ENCODE measurements around the gene MAD2L1BP. TPM values are rescaled to one million over a fixed set of nuclear protein-coding genes. Genes with fewer than 3 reads are reported as not detected.

Gene MAD2L1BP
- polyA plus RNA-seq, 2 donors: 10.1 to 23.6 TPM

DNA sequence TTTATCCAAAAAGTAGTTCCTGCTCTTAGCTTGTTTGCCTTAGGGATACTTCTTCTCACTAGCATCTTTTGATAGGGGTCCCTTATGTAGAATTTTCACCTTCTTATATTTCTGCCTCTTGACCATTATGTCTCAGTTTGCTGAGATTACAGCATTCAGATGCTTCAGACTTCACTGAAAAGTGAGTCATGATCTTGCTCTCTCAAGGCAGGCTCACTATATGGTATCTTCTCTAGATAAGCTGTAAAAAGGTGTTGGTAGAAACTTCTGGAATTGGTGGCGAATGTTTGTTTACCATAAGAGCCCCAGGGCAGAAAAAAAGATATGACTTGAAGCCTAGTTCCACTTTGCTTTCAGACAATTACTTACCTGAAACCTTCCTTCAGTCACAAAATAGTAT is 26.2 kb upstream of the MAD2L1BP start:
- no peaks in the 10 kb centered on the region for H3K27me3 ChIP-seq (ENCODE audit: control insufficient read depth in 1 of 2, insufficient read depth in 2 of 2, low read length in 2 of 2)
- H3K36me3 ChIP-seq (ENCODE audit: control insufficient read depth in 2 of 2, insufficient read depth in 2 of 2, low read length in 1 of 2): peaks cover 0 to 8% of the 10 kb centered on the region in 2 donors
- no peak overlapping the region for H3K27ac ChIP-seq (ENCODE audit: low read depth in 2 of 2, low read length in 1 of 2)
- H3K9me3 ChIP-seq (ENCODE audit: control insufficient read depth in 2 of 2, insufficient read depth in 1 of 2, low read depth in 1 of 2, low read length in 1 of 2): no peaks in the 10 kb centered on the region
- no peak overlapping the region for H3K4me3 ChIP-seq (ENCODE audit: low read depth in 1 of 2, low read length in 2 of 2)
- 88 to 93% methylated on average over 1 of the region's 1 CpG for WGBS, 2 donors
- no peaks in the 10 kb centered on the region for H3K4me1 ChIP-seq (ENCODE audit: control insufficient read depth in 2 of 2, insufficient read depth in 2 of 2, low read length in 1 of 2)

DNA sequence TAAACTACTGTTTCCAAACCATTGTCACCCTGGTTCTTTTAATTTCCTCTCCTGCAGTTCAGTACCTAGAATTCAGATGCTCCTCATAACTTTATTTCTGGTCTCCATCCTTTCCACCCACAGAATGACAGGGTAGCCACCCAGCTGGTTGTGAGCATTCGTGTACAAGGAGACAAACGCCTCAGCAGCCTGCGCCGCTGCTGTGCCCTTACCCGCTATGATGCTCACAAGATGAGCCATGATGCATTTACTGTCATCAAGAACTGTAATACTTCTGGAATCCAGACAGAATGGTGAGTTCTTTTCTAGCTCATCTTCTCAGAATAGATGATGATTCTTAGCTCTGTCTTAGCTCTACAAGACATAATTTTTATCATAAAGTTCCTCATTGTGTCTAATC is 25.2 kb upstream of the MAD2L1BP start:
- 94 to 96% methylated on average over 5 of the region's 5 CpGs for WGBS, 2 donors
- no peaks in the 10 kb centered on the region for H3K4me1 ChIP-seq (ENCODE audit: control insufficient read depth in 2 of 2, insufficient read depth in 2 of 2, low read length in 1 of 2)
- no peaks in the 10 kb centered on the region for H3K9me3 ChIP-seq (ENCODE audit: control insufficient read depth in 2 of 2, insufficient read depth in 1 of 2, low read depth in 1 of 2, low read length in 1 of 2)
- H3K27ac ChIP-seq (ENCODE audit: low read depth in 2 of 2, low read length in 1 of 2): no peak overlapping the region
- H3K27me3 ChIP-seq (ENCODE audit: control insufficient read depth in 1 of 2, insufficient read depth in 2 of 2, low read length in 2 of 2): no peaks in the 10 kb centered on the region
- no peak overlapping the region for H3K4me3 ChIP-seq (ENCODE audit: low read depth in 1 of 2, low read length in 2 of 2)
- peaks cover 0 to 8% of the 10 kb centered on the region in 2 donors for H3K36me3 ChIP-seq (ENCODE audit: control insufficient read depth in 2 of 2, insufficient read depth in 2 of 2, low read length in 1 of 2)

DNA sequence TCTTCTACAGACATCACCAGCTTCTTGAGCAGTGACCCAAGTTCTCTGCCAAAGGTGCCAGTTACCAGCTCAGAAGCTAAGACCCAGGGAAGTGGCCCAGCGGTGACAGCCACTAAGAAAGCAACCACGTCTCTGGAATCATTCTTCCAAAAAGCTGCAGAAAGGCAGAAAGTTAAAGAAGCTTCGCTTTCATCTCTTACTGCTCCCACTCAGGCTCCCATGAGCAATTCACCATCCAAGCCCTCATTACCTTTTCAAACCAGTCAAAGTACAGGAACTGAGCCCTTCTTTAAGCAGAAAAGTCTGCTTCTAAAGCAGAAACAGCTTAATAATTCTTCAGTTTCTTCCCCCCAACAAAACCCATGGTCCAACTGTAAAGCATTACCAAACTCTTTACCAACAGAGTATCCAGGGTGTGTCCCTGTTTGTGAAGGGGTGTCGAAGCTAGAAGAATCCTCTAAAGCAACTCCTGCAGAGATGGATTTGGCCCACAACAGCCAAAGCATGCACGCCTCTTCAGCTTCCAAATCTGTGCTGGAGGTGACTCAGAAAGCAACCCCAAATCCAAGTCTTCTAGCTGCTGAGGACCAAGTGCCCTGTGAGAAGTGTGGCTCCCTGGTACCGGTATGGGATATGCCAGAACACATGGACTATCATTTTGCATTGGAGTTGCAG is 21.8 kb upstream of the MAD2L1BP start:
- Histone ChIP-seq H3K9me3 (ENCODE audit: control insufficient read depth in 2 of 2, insufficient read depth in 1 of 2, low read depth in 1 of 2, low read length in 1 of 2) (no peaks in the 10 kb centered on the region), H3K4me1 (ENCODE audit: control insufficient read depth in 2 of 2, insufficient read depth in 2 of 2, low read length in 1 of 2) (no peaks in the 10 kb centered on the region), H3K27me3 (ENCODE audit: control insufficient read depth in 1 of 2, insufficient read depth in 2 of 2, low read length in 2 of 2) (no peaks in the 10 kb centered on the region), H3K36me3 (ENCODE audit: control insufficient read depth in 2 of 2, insufficient read depth in 2 of 2, low read length in 1 of 2) (peaks cover 0 to 8% of the 10 kb centered on the region in 2 donors), H3K27ac (ENCODE audit: low read depth in 2 of 2, low read length in 1 of 2) (no peak overlapping the region), H3K4me3 (ENCODE audit: low read depth in 1 of 2, low read length in 2 of 2) (no peak overlapping the region)
- WGBS, 2 donors: 91 to 93% methylated on average over 6 of the region's 6 CpGs

- no peaks in the 10 kb centered on the region for H3K27me3 ChIP-seq (ENCODE audit: control insufficient read depth in 1 of 2, insufficient read depth in 2 of 2, low read length in 2 of 2)
- no peak overlapping the region for H3K27ac ChIP-seq (ENCODE audit: low read depth in 2 of 2, low read length in 1 of 2)
- 67 to 76% methylated on average over 3 of the region's 3 CpGs for WGBS, 2 donors
- H3K9me3 ChIP-seq (ENCODE audit: control insufficient read depth in 2 of 2, insufficient read depth in 1 of 2, low read depth in 1 of 2, low read length in 1 of 2): no peaks in the 10 kb centered on the region
- H3K36me3 ChIP-seq (ENCODE audit: control insufficient read depth in 2 of 2, insufficient read depth in 2 of 2, low read length in 1 of 2): peaks cover 0 to 8% of the 10 kb centered on the region in 2 donors
- no peaks in the 10 kb centered on the region for H3K4me1 ChIP-seq (ENCODE audit: control insufficient read depth in 2 of 2, insufficient read depth in 2 of 2, low read length in 1 of 2)
- no peak overlapping the region for H3K4me3 ChIP-seq (ENCODE audit: low read depth in 1 of 2, low read length in 2 of 2)
These were observed 21.3 kb upstream of the MAD2L1BP start for GRCh38 chr6:43614396-43614730.

GRCh38 chr6:43616725-43617472 is 18.7 kb upstream of the MAD2L1BP start:
- Histone ChIP-seq H3K27me3 (ENCODE audit: control insufficient read depth in 1 of 2, insufficient read depth in 2 of 2, low read length in 2 of 2) (no peaks in the 10 kb centered on the region), H3K36me3 (ENCODE audit: control insufficient read depth in 2 of 2, insufficient read depth in 2 of 2, low read length in 1 of 2) (peaks cover 10 to 25% of the 10 kb centered on the region in 2 donors), H3K9me3 (ENCODE audit: control insufficient read depth in 2 of 2, insufficient read depth in 1 of 2, low read depth in 1 of 2, low read length in 1 of 2) (no peaks in the 10 kb centered on the region), H3K4me1 (ENCODE audit: control insufficient read depth in 2 of 2, insufficient read depth in 2 of 2, low read length in 1 of 2) (no peaks in the 10 kb centered on the region), H3K4me3 (ENCODE audit: low read depth in 1 of 2, low read length in 2 of 2) (no peak overlapping the region), H3K27ac (ENCODE audit: low read depth in 2 of 2, low read length in 1 of 2) (no peak overlapping the region)
- 96 to 97% methylated on average over 9 of the region's 9 CpGs for WGBS, 2 donors

DNA sequence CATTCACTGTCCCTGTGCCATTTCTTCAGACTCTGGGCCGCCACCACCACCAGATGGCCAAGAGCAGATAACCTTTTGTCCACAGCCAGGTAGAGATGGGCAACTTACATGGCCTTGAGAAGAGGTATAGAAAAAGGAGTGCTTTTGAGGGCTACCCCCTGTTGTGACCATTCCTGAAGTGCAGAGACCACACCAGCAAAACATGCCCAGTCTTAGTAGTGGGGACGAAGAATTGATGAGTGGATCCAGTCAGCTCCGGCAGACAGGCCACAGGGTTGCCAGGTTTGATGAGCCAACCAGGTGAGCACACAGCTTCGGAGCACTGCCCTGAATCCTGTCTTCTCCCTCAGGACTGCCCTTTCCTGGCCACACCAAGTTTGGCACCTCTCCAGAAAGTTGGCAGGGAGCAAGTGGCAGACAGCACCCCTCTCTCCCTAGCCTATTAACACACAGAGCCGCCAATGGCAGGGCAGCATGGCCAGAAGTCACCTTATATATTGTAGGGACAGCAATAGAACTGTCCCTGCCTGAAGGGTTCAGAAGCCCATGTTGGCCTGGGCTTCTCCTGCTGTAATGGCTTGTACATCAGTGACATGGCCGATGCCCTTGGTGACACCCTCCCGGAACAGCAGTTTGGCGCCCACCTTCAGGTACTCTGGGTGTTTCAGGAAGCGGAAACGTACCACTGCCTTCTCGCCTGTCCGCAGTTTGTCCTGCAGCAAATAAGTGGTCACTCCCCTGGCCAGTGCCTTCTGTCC is 14.4 kb upstream of the MAD2L1BP start:
- WGBS, 2 donors: 93 to 98% methylated on average over 12 of the region's 12 CpGs
- Histone ChIP-seq H3K4me3 (ENCODE audit: low read depth in 1 of 2, low read length in 2 of 2) (no peak overlapping the region), H3K4me1 (ENCODE audit: control insufficient read depth in 2 of 2, insufficient read depth in 2 of 2, low read length in 1 of 2) (no peaks in the 10 kb centered on the region), H3K27ac (ENCODE audit: low read depth in 2 of 2, low read length in 1 of 2) (no peak overlapping the region), H3K27me3 (ENCODE audit: control insufficient read depth in 1 of 2, insufficient read depth in 2 of 2, low read length in 2 of 2) (no peaks in the 10 kb centered on the region), H3K9me3 (ENCODE audit: control insufficient read depth in 2 of 2, insufficient read depth in 1 of 2, low read depth in 1 of 2, low read length in 1 of 2) (no peaks in the 10 kb centered on the region), H3K36me3 (ENCODE audit: control insufficient read depth in 2 of 2, insufficient read depth in 2 of 2, low read length in 1 of 2) (peaks cover 22 to 52% of the 10 kb centered on the region in 2 donors)

DNA sequence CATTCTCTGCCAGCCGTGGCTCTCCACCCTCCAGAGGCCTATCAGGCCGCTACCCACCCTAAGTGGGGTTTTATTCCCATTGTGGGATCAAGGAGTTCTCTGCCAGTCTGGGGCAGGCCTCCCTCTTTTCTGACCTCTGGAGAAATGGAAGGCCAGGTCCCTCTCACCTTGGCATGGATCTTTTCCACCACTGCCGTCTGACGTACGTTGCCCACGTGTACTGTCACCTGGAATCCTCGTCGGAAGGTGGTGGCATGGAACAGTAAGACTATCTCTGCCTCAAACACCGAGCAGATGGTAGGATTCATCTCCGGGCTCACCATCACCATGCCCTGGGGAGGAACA is 13.8 kb upstream of the MAD2L1BP start:
- no peak overlapping the region for H3K4me3 ChIP-seq (ENCODE audit: low read depth in 1 of 2, low read length in 2 of 2)
- WGBS, 2 donors: 93 to 94% methylated on average over 10 of the region's 10 CpGs
- peaks cover 0 to under 1% of the 10 kb centered on the region in 2 donors for H3K4me1 ChIP-seq (ENCODE audit: control insufficient read depth in 2 of 2, insufficient read depth in 2 of 2, low read length in 1 of 2)
- no peaks in the 10 kb centered on the region for H3K27me3 ChIP-seq (ENCODE audit: control insufficient read depth in 1 of 2, insufficient read depth in 2 of 2, low read length in 2 of 2)
- no peaks in the 10 kb centered on the region for H3K9me3 ChIP-seq (ENCODE audit: control insufficient read depth in 2 of 2, insufficient read depth in 1 of 2, low read depth in 1 of 2, low read length in 1 of 2)
- peaks cover 22 to 52% of the 10 kb centered on the region in 2 donors for H3K36me3 ChIP-seq (ENCODE audit: control insufficient read depth in 2 of 2, insufficient read depth in 2 of 2, low read length in 1 of 2)
- no peak overlapping the region for H3K27ac ChIP-seq (ENCODE audit: low read depth in 2 of 2, low read length in 1 of 2)

- 94% methylated on average over 10 of the region's 10 CpGs for WGBS, 2 donors
These were observed 13.1 kb upstream of the MAD2L1BP start for GRCh38 chr6:43622541-43622940.

DNA sequence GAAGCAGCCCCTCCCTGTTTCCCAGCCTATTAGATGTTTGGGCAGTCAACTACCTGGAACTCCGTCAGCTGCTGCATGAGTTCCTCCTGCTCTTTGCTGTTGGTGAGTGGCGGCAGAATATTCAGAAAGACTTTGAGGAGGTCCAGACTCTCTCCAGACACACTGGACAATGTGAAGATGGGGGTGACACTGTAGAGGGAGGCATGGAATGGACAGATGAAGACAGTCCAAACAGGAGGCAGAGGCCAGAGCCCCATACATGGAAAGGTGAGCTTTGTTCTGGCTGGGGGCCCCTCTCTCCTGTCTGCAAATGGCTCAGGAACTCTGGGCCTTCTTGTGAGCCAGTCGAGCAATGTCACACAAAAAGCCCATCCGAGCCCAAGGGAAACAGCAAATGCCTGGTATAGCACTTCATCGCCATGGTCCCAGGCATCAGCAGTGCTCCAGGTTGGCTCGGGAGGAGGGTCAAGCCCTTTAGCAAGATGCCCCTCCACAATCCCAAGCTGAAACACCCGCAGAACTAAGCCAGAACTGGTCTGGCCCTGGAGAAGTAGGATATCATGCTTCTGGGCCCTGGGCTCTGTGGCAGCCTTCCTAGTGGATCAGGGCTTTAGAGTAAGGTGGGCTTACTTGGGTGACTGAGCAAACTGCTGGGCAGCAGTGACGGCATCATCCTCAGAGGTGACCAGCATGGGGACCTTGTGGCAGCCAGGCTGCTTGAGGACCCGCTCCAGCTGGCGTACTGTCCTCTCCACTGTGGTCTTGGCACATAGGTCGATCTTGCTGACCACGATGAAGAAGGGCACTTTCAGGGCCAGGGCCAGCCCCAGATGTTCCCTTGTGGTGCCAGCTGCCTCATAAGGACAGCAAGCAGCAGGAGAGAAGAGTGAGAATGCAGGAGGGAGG is 11.5 kb upstream of the MAD2L1BP start:
- H3K9me3 ChIP-seq (ENCODE audit: control insufficient read depth in 2 of 2, insufficient read depth in 1 of 2, low read depth in 1 of 2, low read length in 1 of 2): no peaks in the 10 kb centered on the region
- WGBS, 2 donors: 89 to 91% methylated on average over 12 of the region's 12 CpGs
- peaks cover 0 to 3% of the 10 kb centered on the region in 2 donors for H3K4me1 ChIP-seq (ENCODE audit: control insufficient read depth in 2 of 2, insufficient read depth in 2 of 2, low read length in 1 of 2)
- H3K27ac ChIP-seq (ENCODE audit: low read depth in 2 of 2, low read length in 1 of 2): no peak overlapping the region
- H3K4me3 ChIP-seq (ENCODE audit: low read depth in 1 of 2, low read length in 2 of 2): no peak overlapping the region
- H3K36me3 ChIP-seq (ENCODE audit: control insufficient read depth in 2 of 2, insufficient read depth in 2 of 2, low read length in 1 of 2): peaks cover 22 to 52% of the 10 kb centered on the region in 2 donors
- no peaks in the 10 kb centered on the region for H3K27me3 ChIP-seq (ENCODE audit: control insufficient read depth in 1 of 2, insufficient read depth in 2 of 2, low read length in 2 of 2)

More at GRCh38 chr6:43622541-43622940, 13.1 kb upstream of the MAD2L1BP start:
- Histone ChIP-seq H3K36me3 (ENCODE audit: control insufficient read depth in 2 of 2, insufficient read depth in 2 of 2, low read length in 1 of 2) (peaks cover 22 to 52% of the 10 kb centered on the region in 2 donors), H3K27me3 (ENCODE audit: control insufficient read depth in 1 of 2, insufficient read depth in 2 of 2, low read length in 2 of 2) (no peaks in the 10 kb centered on the region), H3K4me1 (ENCODE audit: control insufficient read depth in 2 of 2, insufficient read depth in 2 of 2, low read length in 1 of 2) (peaks cover 0 to 3% of the 10 kb centered on the region in 2 donors), H3K4me3 (ENCODE audit: low read depth in 1 of 2, low read length in 2 of 2) (no peak overlapping the region), H3K27ac (ENCODE audit: low read depth in 2 of 2, low read length in 1 of 2) (no peak overlapping the region), H3K9me3 (ENCODE audit: control insufficient read depth in 2 of 2, insufficient read depth in 1 of 2, low read depth in 1 of 2, low read length in 1 of 2) (no peaks in the 10 kb centered on the region)

Measured in esophagus (tissue), 2 donors.